Mammary epithelial cell (primary cell): Measurements from ENCODE around the gene RNF207.

Source experiments
- EZH2 ChIP-seq: IDR thresholded peaks from 2 replicates; pipeline ENCODE4 v1.6.1; 2012; ENCODE audit warnings: low read length, inconsistent platforms, borderline replicate concordance
- TF ChIP-seq, protein P1 (sequence below), 2 donors: IDR thresholded peaks in 1 of 2; conservative IDR thresholded peaks in 1 of 2; 2 replicates each; pipeline ENCODE4 v1.5.1; 2011 to 2012; ENCODE audit warnings: inconsistent platforms in 2 of 2, low read length in 2 of 2, mild to moderate bottlenecking in 2 of 2, control low read depth in 1 of 2, low read depth in 1 of 2; ENCODE audit not compliant: insufficient read depth in 1 of 2; ENCODE audit errors: extremely low read depth in 1 of 2

DNA sequence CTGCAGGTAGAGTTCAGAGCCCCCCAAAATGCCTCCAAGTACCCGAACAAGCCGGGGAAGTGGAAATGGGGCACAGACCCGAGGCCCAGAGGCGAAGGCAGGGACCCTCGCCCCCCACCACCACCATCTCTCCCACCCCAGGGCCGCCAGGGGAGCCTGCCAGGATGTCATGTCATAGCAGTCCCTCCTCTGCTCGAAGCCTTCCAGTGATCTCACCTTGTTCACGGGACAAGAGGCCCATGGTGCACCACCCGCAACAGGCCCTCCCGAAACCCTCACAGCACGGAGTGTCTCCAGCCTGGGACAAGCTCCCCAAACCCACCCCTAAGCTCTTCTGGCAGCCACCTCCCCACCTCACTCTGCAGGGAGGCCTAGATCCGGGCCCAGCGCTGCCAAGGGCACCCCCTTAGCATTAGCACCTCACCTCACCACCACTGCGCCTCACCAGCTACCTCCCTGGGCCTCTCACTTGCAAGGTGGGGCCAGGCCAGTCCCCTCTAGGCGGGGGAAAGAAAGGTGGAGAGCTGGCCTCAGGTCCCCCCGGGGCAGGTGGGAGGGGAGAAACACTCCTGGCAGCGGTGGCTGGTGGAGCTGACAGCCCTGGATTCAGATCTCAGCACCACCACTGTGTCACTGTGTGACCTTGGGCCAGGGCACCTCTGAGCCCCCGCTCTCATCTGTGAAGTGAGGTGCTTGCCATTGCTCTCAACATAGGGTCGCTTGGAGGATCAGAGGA, 39.1 kb upstream of the RNF207 start:
- TF ChIP-seq, protein P1, sequence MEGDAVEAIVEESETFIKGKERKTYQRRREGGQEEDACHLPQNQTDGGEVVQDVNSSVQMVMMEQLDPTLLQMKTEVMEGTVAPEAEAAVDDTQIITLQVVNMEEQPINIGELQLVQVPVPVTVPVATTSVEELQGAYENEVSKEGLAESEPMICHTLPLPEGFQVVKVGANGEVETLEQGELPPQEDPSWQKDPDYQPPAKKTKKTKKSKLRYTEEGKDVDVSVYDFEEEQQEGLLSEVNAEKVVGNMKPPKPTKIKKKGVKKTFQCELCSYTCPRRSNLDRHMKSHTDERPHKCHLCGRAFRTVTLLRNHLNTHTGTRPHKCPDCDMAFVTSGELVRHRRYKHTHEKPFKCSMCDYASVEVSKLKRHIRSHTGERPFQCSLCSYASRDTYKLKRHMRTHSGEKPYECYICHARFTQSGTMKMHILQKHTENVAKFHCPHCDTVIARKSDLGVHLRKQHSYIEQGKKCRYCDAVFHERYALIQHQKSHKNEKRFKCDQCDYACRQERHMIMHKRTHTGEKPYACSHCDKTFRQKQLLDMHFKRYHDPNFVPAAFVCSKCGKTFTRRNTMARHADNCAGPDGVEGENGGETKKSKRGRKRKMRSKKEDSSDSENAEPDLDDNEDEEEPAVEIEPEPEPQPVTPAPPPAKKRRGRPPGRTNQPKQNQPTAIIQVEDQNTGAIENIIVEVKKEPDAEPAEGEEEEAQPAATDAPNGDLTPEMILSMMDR (conservative IDR thresholded peaks at IDR 0.05 in 1 of 2, IDR thresholded peaks at IDR 0.05 in 1 of 2; ENCODE audit: extremely low read depth in 1 of 2, insufficient read depth in 1 of 2, low read depth in 1 of 2, low read length in 2 of 2) = no peak
- TF ChIP-seq EZH2 = no peak
